ENCODE measurements around the gene SPATA46.

GRCh38 chr1:162376691-162377090 is at the start of gene SPATA46:
- no peak for TF ChIP-seq CTCF (optimal IDR thresholded peaks at IDR 0.05 in 1 of 3, IDR thresholded peaks at IDR 0.05 in 1 of 3, conservative IDR thresholded peaks at IDR 0.05 in 1 of 3; ENCODE audit: extremely low read depth in 1 of 3, insufficient read depth in 2 of 3, low read length in 3 of 3)
- no peak for TF ChIP-seq EZH2 (IDR thresholded peaks at IDR 0.05; ENCODE audit: low read length)

Measured in keratinocyte (primary cell).